Hepatocyte (in vitro differentiated cells): ENCODE results near the gene NEDD4L. TPM values are rescaled to one million over a fixed set of nuclear protein-coding genes. Genes with fewer than 3 reads are reported as not detected.

Experiments
- DNase-seq: peaks from one replicate; pipeline ENCODE4 v3.0.0-alpha.2; 2016; ENCODE audit warnings: low spot score
- H2AFZ ChIP-seq: fragments of 200-600 bp; sonication (generic); 2 replicates; pipeline ENCODE4 v1.6.0; 2016; ENCODE audit warnings: antibody characterized with exemption, mild to moderate bottlenecking
- H3K27ac ChIP-seq: fragments of 200-600 bp; sonication (generic); 2 replicates; pipeline ENCODE4 v1.5.1; 2016; ENCODE audit warnings: mild to moderate bottlenecking
- H3K27me3 ChIP-seq: fragments of 200-600 bp; sonication (generic); 2 replicates; pipeline ENCODE4 v1.6.1; 2016
- H3K36me3 ChIP-seq: fragments of 200-600 bp; sonication (generic); replicated peaks from 2 replicates; pipeline ENCODE4 v1.5.1; 2016; ENCODE audit warnings: low read depth; ENCODE audit not compliant: insufficient read depth
- H3K4me1 ChIP-seq: fragments of 200-600 bp; sonication (generic); 2 replicates; pipeline ENCODE4 v1.5.1; 2016; ENCODE audit warnings: mild to moderate bottlenecking, moderate library complexity; ENCODE audit not compliant: insufficient read depth
- H3K4me2 ChIP-seq: fragments of 200-600 bp; sonication (generic); 2 replicates; pipeline ENCODE4 v1.6.0; 2016
- H3K4me3 ChIP-seq: fragments of 200-600 bp; sonication (generic); 2 replicates; pipeline ENCODE4 v1.5.1; 2016; ENCODE audit warnings: mild to moderate bottlenecking
- H3K79me2 ChIP-seq: fragments of 200-600 bp; sonication (generic); 2 replicates; pipeline ENCODE4 v1.6.0; 2017; ENCODE audit warnings: mild to moderate bottlenecking
- H3K9me2 ChIP-seq: fragments of 200-600 bp; sonication (generic); replicated peaks from 2 replicates; pipeline ENCODE4 v1.6.0; 2017; ENCODE audit warnings: mild to moderate bottlenecking; ENCODE audit not compliant: insufficient read depth
- H3K9me3 ChIP-seq: fragments of 200-600 bp; sonication (generic); 2 replicates; pipeline ENCODE4 v1.5.1; 2016; ENCODE audit warnings: low read depth, mild to moderate bottlenecking
- H4K20me1 ChIP-seq: fragments of 200-600 bp; sonication (generic); 2 replicates; pipeline ENCODE4 v1.6.0; 2016; ENCODE audit warnings: mild to moderate bottlenecking; ENCODE audit not compliant: insufficient read depth, poor library complexity, severe bottlenecking
- EZH2 ChIP-seq: fragments of 200-600 bp; sonication (generic); IDR thresholded peaks from 2 replicates; pipeline ENCODE4 v1.6.1; 2016; ENCODE audit warnings: antibody characterized with exemption, mild to moderate bottlenecking, borderline replicate concordance
- EZH2phosphoT487 ChIP-seq: fragments of 200-600 bp; sonication (generic); IDR thresholded peaks from one replicate; pipeline ENCODE4 v1.6.1; 2018; ENCODE audit warnings: antibody characterized with exemption, mild to moderate bottlenecking, low read depth, moderate library complexity; ENCODE audit not compliant: unreplicated experiment, severe bottlenecking
- WGBS: methylation state at CpG from one replicate; pipeline ENCODE4 v1.1.6; 2016; ENCODE audit warnings: low lambda C conversion rate; ENCODE audit errors: missing lambda C conversion rate; 5-methylcytosine and 5-hydroxymethylcytosine counted together
- polyA plus RNA-seq: library from polyadenylated mRNA; unstranded; fragments of >200 nt; fragmentation: Nextera tagmentation; extraction: Ambion mirVana; gene quantifications from 2 replicates; pipeline ENCODE4 v1.2.1, GENCODE V29; 2016
- total RNA-seq: library from RNA; depleted of rRNA; stranded (reverse); fragments of >200 nt; gene quantifications from 2 replicates; pipeline ENCODE4 v1.2.3, GENCODE V29; 2014
- TF ChIP-seq, protein P1 (sequence below): fragments of 200-600 bp; sonication (generic); IDR thresholded peaks from 2 replicates; pipeline ENCODE4 v1.5.1; 2016; ENCODE audit warnings: antibody characterized with exemption, mild to moderate bottlenecking; ENCODE audit not compliant: poor library complexity

Gene NEDD4L
- total and polyA plus RNA-seq, 2 experiments from 2014 or later, result 104 to 140 TPM

DNA sequence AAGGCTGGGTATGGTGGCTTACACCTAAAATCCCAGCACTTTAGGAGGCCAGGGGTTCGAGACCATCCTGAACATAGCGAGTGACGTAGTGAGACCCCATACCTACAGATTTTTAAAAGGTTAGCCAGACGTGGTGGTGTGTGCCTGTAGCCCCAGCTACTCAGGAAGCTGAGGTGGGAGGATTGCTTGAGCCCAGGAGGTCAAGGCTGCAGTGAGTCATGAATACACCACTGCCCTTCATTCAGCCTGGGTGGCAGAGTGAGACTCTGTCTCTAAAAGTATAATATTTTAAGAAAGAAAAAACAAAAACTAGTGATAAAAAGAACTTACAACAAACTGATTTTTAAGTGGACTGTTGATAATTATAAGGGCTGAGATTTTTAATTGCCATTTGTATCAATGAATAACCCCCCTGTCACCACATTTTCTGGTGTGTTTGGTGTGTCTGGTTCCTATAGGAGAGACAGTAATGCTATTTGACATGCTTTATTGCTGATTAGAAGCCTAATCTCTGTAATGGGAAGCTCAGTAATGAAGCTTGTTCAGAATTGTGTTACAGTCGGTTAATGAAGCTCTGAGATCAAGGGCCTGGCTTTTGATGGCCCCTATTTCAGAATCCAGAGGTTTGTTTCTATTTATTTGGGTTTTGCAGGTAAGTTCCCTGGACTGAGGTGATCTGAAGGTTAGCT, 147.0 kb downstream of the NEDD4L start:
- Histone ChIP-seq H3K4me1 (peaks cover 31% of the 10 kb centered on the region), H3K27ac (peak overlapping the region; percentile 60), H2AFZ (no peak overlapping the region), H3K9me3 (no peaks in the 10 kb centered on the region), H3K4me3 (no peak overlapping the region), H3K4me2 (no peak overlapping the region), H3K9me2 (no peaks in the 10 kb centered on the region), H3K36me3 (no peaks in the 10 kb centered on the region), H3K27me3 (no peaks in the 10 kb centered on the region), H3K79me2 (peaks cover 91% of the 10 kb centered on the region), H4K20me1 (no peaks in the 10 kb centered on the region)
- no peak for DNase-seq
- no peak for TF ChIP-seq EZH2phosphoT487
- TF ChIP-seq EZH2, result no peak
- TF ChIP-seq, protein P1, sequence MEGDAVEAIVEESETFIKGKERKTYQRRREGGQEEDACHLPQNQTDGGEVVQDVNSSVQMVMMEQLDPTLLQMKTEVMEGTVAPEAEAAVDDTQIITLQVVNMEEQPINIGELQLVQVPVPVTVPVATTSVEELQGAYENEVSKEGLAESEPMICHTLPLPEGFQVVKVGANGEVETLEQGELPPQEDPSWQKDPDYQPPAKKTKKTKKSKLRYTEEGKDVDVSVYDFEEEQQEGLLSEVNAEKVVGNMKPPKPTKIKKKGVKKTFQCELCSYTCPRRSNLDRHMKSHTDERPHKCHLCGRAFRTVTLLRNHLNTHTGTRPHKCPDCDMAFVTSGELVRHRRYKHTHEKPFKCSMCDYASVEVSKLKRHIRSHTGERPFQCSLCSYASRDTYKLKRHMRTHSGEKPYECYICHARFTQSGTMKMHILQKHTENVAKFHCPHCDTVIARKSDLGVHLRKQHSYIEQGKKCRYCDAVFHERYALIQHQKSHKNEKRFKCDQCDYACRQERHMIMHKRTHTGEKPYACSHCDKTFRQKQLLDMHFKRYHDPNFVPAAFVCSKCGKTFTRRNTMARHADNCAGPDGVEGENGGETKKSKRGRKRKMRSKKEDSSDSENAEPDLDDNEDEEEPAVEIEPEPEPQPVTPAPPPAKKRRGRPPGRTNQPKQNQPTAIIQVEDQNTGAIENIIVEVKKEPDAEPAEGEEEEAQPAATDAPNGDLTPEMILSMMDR, result no peak
- 72% methylated on average over 5 of the region's 5 CpGs for WGBS

DNA sequence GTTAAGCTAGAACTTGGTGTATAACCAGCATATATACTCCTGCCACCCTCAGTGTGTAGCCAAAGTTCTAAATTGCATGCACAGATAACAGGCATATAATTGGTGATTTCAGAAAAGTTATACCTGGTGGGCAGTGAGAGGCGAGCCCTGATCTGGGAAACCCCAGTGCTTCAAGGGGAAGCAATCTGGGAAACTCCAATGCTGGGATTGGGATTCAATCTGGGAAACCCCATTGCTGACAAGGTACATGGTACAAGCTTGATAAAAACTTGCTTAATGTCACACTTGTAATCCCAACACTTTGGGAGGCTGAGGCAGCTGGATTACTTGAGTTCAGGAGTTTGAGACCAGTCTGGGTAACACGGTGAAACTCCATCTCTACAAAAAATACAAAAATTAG, 147.6 kb downstream of the NEDD4L start:
- Histone ChIP-seq H3K4me3 (no peak overlapping the region), H3K9me3 (no peaks in the 10 kb centered on the region), H3K79me2 (peaks cover 91% of the 10 kb centered on the region), H3K36me3 (no peaks in the 10 kb centered on the region), H3K27ac (peak overlapping the region; percentile 60), H3K4me1 (peaks cover 31% of the 10 kb centered on the region), H3K27me3 (no peaks in the 10 kb centered on the region), H3K4me2 (no peak overlapping the region), H4K20me1 (no peaks in the 10 kb centered on the region), H2AFZ (no peak overlapping the region), H3K9me2 (no peaks in the 10 kb centered on the region)
- 100% methylated on average over 2 of the region's 2 CpGs for WGBS
- DNase-seq, result no peak
- TF ChIP-seq EZH2 (no peak), EZH2phosphoT487 (no peak)
- TF ChIP-seq, protein P1, result no peak

GRCh38 chr18:58192519-58192918, 148.5 kb downstream of the NEDD4L start:
- H2AFZ ChIP-seq, result no peak overlapping the region
- no peak overlapping the region for H3K27ac ChIP-seq
- no peaks in the 10 kb centered on the region for H3K27me3 ChIP-seq
- H3K4me1 ChIP-seq, result peaks cover 31% of the 10 kb centered on the region
- H3K9me3 ChIP-seq, result no peaks in the 10 kb centered on the region
- H3K79me2 ChIP-seq, result peaks cover 91% of the 10 kb centered on the region
- no peak for TF ChIP-seq EZH2phosphoT487
- TF ChIP-seq EZH2, result no peak
- TF ChIP-seq, protein P1, result no peak
- H3K4me3 ChIP-seq, result no peak overlapping the region
- no peak for DNase-seq
- no peak overlapping the region for H3K4me2 ChIP-seq
- WGBS, result 81% methylated on average over 4 of the region's 4 CpGs
- H4K20me1 ChIP-seq, result no peaks in the 10 kb centered on the region
- H3K9me2 ChIP-seq, result no peaks in the 10 kb centered on the region
- no peaks in the 10 kb centered on the region for H3K36me3 ChIP-seq
